Measurements from ENCODE around the gene DNASE2B.

DNASE2B gene

DNA sequence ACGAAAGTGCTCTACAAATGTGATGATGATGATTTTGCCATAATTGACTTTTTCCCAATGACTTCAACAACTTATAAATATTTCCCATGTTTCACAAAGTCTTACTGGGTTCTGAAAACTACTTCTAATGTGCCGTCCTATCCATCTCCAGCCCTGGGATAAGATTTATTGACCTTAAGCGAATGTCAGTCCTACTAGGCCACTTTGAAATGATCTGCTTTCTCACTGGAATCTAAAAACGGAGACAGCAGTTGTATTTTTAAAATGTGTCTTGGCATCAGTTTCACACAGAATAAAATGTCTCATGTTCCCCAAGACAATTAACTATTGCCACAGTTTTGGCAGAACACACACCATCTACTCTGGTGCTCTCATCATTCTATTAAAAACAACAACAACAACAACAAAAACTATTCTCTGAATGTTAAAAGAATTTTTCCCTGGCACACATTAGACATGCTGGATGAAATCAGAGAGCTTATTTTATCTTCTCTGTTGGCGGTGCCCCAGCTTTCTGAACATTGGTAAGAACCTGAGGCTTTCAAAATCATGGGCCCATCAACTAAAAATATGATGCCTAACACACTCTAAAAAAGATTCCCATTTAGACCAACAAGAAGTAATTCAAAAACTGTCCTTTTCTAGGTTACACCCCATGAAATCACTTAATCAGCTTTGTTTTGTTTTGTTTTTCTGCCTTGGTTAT is 23.1 kb upstream of the DNASE2B start:
- no peak for DNase-seq (ENCODE audit: low read depth)

GRCh38 chr1:84376000-84376910 is 22.0 kb upstream of the DNASE2B start:
- no peak for DNase-seq (ENCODE audit: low read depth)

GRCh38 chr1:84377480-84378095 is 20.7 kb upstream of the DNASE2B start:
- no peak for DNase-seq (ENCODE audit: low read depth)

- DNase-seq (ENCODE audit: low read depth), result no peak
Measured at GRCh38 chr1:84379138-84379916, 19.0 kb upstream of the DNASE2B start.

GRCh38 chr1:84379917-84380180 is 18.4 kb upstream of the DNASE2B start:
- DNase-seq (ENCODE audit: low read depth), result no peak

- DNase-seq (ENCODE audit: low read depth), result no peak
Measured at GRCh38 chr1:84382127-84382526, 16.2 kb upstream of the DNASE2B start.

- no peak for DNase-seq (ENCODE audit: low read depth)
Measured at GRCh38 chr1:84385347-84385746, 12.9 kb upstream of the DNASE2B start.

DNA sequence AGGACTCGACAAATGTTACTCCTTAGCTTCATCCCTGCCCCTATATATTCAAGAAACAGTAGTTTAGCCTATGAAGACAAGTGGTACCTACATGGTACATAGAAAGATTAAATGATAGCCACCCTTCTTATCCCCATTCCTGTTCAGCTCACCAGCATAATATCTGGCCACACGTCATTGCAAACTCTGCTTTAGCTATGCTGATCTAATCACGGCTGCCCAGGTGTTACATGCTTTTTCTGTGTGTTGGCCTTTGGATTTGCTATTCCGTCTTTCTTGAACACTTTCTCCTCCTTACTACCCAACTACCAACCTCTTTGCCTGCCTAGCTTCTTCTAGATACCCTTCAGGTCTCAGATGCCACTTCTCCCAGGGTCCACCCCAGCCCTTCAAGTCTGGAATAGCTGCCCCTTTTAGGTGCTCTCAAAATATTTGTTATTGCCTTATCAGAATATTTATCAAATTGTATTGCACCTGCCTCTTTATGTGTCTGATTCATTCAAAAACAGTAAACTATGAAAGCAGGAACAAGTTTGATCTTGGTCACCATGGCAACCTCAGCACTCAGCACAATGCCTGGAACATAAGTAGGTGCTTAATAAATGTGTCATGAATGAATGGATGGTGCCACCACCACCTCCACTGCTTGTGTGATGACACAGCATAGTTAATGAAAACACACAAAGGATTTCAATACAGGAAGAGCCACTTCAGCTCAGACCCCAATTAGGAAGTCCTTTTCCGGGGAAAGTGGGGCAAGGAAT is 11.4 kb upstream of the DNASE2B start:
- no peak for DNase-seq (ENCODE audit: low read depth)

DNA sequence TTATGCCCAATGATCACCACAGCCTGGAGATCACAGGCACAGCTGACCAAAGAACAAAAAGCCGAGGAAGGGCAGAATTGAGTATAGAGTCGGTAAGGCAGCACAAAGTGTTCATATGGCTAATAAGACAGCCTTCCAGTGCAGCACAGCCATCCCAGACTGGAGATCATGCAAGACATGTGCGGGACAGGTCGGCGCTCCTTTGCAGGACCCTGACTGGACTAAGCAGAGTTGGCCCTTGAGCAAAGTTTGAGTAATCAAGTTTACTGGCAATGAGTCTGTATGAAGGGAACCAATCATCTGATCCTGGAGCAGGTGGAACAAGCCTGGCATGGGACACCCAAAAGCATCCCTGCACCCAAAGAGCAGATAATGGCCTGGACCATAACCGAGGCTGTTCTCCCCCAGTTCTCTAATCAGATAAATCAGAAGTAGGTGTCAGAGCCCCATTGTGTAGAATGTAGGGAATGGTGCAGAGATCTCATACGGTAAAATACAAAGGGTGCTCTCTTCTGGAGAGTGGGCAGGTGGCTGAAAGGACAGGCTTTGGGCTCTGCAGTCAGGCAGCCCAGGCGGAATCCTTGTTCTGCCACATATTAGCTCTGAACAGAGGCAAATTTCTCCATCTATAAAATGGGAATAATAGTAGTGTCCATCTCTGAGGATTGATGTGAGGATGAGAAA is 10.7 kb upstream of the DNASE2B start:
- no peak for DNase-seq (ENCODE audit: low read depth)

DNA sequence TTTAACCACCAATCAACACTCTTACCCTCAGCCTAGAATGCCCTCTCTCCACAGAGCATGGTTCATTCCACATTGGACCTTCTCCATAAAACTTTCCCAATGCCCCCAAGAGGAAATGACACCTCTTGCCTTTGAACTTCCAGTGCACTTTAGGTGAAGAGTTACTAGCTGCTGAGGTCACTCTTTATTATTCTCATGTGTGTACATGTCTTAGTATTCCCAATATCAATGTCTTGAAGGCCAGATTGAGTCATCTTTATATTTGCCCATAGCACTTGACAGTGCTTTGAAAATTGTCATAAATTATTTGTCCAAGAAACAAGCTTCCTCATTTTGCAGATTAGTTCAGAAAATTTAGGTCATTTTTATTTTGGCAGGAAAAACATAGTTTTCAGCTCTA is 8.1 kb upstream of the DNASE2B start:
- DNase-seq (ENCODE audit: low read depth), result no peak

DNA sequence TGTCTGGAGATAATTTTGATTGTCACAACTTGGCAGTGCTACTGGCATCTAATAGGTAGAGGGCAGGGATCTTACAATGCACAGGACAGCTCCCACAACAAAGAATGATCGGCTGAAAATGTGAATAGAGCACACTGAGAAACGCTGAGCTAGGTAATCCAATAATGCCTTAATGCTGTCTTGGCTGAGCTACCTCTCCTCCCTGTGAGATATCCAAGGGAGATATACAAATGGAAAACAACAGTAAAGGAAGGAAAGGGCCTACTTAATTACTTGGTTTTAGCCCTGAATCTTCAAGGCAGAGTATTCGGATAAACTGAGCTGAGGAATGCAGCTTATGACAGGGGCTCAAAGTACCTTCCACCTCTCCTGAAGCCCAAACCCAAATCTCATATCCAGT is 2.9 kb downstream of the DNASE2B start:
- DNase-seq (ENCODE audit: low read depth), result no peak

GRCh38 chr1:84402060-84402459 is 3.8 kb downstream of the DNASE2B start:
- DNase-seq (ENCODE audit: low read depth), result no peak

DNA sequence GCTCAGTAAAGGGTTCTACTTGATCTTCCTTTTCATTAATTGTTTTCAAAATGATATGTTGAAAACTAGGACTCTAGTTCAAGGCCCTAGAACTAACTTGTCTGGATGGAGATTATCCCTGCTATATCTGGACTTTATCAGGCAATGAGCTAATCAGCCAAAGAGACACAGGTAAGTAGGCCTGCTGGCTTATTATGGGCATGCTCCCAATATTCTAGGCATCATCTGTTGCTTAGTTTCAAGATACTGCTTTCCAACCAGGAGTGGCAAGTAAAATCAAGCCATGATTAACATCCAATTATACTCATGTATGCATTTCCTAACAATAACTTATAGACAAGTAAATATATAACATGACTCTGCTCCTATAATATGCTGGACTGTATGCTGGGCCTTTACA is 4.2 kb downstream of the DNASE2B start:
- no peak for DNase-seq (ENCODE audit: low read depth)

GRCh38 chr1:84403347-84403746 is 5.1 kb downstream of the DNASE2B start:
- DNase-seq (ENCODE audit: low read depth), result no peak

DNA sequence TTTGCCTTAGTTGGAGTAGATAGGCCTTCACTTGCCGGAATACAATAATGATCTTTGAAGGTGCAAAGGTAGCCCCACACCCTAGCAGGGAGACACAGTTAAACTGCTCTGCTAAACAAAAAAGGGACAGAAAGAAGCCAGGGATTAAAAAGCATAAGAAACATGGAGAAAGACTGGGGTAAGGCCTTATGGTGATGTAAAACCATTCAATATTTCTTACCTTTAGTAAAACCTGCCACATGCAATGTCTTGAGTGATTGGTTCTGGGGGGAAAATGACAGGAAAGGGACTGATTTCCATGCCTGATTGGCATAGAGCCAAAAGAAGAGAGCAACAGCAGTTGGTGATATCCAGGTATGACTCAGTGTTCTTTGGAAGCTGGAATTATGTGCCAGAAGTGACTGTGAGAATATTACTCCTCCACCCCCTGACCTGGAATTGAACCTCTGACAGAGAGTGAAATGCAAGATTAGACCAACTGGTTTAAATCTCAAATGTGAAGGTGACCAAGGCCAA is 8.1 kb downstream of the DNASE2B start:
- DNase-seq (ENCODE audit: low read depth), result no peak

- DNase-seq (ENCODE audit: low read depth), result no peak
Measured at GRCh38 chr1:84407524-84407923, 9.2 kb downstream of the DNASE2B start.

GRCh38 chr1:84407958-84408422 is 9.7 kb downstream of the DNASE2B start:
- DNase-seq (ENCODE audit: low read depth), result no peak

DNA sequence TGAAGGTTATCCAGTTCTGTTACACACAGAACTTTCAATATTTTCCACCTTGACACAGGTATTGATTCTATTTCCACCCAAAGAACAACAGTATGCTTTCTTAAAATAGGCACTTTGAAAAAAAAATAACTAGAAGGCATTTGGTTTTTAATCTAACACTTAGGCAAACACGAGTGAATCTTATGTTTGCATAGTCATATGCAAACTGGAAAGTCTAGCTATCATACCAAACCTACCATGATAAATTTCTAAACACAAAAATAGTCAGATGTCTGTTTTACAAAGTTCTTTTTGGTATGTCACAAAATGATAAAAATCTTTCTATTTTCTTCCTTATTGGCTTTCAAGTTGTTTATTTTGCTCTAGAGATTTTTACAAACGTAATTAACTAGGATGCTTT is 11.6 kb downstream of the DNASE2B start:
- no peak for DNase-seq (ENCODE audit: low read depth)

GRCh38 chr1:84410328-84411095 is 12.2 kb downstream of the DNASE2B start:
- no peak for DNase-seq (ENCODE audit: low read depth)
